GM12875 (cell line): ENCODE data around the gene RALGDS.

ENCODE experiments used
- H3K4me3 ChIP-seq: one replicate; pipeline ENCODE4 v1.5.1; 2011; ENCODE audit warnings: low read depth, low read length, control low read depth
- TF ChIP-seq, protein P1 (sequence below): IDR thresholded peaks from 2 replicates; pipeline ENCODE4 v1.5.1; 2011; ENCODE audit warnings: low read depth, mild to moderate bottlenecking, control low read depth, inconsistent platforms, low read length, moderate library complexity, borderline replicate concordance; ENCODE audit not compliant: insufficient read depth

Gene RALGDS

DNA sequence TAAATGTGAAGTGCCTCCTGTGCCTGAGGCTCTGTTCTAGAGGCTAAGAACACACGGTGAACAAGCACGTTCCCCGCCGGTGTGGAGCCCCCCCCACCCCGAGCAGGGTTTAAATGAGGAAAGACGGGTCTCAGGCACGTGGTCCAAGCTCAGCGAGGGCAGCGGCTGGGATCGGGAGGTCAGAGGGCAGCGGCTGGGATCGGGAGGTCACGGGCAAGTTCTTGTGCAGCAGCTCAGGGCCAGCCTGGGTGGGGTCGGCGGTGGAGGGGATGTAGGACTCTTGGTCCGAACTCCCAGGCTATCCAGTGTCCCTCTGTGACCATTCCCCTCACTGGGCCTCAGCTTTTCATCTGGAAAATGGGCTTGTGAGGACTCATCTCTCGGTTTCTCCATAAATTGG lies 45.4 kb upstream of the RALGDS start:
- H3K4me3 ChIP-seq: no peak overlapping the region
- TF ChIP-seq, protein P1, sequence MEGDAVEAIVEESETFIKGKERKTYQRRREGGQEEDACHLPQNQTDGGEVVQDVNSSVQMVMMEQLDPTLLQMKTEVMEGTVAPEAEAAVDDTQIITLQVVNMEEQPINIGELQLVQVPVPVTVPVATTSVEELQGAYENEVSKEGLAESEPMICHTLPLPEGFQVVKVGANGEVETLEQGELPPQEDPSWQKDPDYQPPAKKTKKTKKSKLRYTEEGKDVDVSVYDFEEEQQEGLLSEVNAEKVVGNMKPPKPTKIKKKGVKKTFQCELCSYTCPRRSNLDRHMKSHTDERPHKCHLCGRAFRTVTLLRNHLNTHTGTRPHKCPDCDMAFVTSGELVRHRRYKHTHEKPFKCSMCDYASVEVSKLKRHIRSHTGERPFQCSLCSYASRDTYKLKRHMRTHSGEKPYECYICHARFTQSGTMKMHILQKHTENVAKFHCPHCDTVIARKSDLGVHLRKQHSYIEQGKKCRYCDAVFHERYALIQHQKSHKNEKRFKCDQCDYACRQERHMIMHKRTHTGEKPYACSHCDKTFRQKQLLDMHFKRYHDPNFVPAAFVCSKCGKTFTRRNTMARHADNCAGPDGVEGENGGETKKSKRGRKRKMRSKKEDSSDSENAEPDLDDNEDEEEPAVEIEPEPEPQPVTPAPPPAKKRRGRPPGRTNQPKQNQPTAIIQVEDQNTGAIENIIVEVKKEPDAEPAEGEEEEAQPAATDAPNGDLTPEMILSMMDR: no peak

DNA sequence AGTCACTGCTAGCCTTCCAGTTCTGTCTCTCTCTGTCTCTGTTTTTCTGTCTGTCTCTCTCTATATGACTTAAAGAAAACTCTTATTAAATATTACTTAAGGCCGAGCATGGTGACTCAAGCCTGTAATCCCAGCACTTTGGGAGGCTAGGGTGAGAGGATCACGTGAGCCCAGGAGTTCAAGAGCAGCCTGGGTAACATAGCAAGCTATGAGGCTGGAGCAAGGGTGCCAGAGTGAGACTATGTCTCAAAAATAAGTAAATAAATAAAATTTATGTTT lies 44.4 kb upstream of the RALGDS start:
- no peak overlapping the region for H3K4me3 ChIP-seq
- TF ChIP-seq, protein P1: no peak

DNA sequence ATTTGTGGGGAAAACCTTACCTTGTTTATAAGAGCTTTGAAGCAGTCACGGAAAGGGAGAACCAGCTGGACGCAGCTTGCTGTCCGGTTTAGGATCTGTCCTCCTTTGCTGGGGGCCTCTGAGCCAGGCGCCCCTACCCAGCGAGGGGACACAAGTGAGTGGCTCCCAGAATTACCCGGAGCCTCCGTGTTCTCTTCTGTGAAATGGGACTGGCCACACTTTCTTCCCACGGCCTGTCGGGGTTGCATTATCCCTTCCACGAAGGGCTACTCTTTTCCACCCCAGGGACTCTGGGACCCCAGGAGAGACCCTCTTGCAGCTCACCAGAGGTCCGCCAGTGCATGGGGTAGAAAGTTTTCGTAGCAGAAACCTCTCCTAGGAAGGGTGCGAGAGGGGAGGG lies 43.2 kb upstream of the RALGDS start:
- peak overlapping the region; percentile 73 for H3K4me3 ChIP-seq
- TF ChIP-seq, protein P1: no peak

DNA sequence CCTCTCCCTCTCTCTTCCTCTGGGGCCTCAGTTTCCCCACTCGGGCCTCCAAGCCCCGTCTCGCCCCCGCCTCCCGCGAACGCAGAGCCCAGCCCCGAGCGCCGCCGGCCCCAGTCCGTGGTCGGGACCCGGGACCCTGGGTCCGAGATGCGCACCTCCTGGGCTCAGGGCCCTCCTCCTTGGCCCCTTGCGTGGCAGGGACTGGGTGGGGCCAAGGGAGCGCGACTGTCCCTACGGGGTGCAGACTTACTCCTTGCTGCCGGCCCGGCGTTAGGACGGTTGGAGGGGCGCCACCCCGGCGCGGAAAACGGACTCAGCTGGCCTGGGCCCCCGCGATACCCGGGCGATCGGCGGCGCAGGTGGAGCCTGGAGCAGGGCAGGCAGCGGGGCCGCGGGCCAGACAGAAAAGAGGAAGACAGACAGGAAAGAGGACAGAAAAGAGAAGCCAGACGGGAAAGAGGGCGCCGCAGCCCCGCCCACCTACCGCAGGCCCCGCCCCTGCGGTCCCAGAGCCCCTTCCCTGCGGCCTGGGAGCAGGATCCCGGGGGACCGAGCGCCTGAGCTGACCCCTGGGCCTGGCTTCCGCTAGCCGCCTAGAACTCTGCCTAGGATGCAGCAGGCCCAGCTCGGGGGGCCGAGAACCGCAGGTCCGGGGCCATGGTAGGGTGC lies 42.6 kb upstream of the RALGDS start, which contains the start of gene GBGT1:
Gene GBGT1, minus strand, starts transcription at position 411 of the 669 bp plus-strand sequence. CDS start 1,502 bp downstream, outside the sequence.
- TF ChIP-seq, protein P1: no peak
- H3K4me3 ChIP-seq: peak within 1 kb of the TSS; percentile 73

DNA sequence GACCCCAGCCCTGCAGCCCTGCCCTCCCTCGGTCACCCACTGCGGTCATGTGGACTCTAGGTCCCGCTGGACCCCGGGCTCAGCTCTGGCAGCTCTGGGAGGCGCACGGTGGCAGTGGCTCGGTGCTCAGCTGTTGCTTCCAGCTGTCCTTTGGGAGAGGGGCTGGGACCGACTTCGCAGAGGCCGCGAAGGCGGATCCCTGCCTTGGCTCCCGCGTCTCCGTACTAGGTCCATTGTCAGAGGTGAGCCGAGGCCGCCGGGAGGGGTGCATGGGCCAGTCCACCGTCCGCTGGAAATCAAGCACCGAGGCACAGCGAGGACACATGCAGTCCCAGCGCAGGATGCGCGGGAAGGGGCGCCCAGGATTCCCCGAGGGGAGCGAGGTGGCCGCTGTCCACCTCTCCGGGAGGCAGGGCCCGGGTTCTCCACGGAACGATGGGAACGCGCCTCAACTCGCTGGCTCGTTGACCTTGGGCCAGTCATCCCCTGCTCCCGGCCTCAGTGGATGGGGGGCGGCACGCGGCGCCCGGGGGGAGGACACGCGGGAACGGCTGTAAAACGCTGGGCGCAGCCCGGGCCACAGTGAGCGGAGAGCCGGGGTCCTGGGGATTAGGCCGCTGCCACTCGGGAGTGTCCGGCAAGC lies 41.9 kb upstream of the RALGDS start:
- TF ChIP-seq, protein P1: no peak
- H3K4me3 ChIP-seq: peak overlapping the region; percentile 73

DNA sequence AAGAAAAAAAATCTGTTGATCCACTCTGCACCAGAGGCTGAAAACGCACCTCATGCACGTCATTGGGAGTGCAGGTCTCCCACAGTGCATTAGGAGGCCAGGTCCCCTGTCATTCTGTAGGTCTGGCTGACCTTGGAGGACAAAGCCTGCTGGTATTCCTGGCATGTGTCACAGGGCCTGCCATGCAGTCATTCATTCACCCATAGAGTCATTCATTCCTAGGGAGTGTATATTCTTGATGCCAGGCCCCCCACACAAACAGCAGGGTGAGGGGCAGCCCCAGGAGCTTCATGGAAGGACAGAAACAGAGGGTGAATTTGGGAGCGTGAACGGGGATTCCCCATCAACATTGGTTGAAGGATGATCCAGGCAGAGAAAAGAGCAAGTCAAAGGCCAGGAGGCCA lies 40.5 kb upstream of the RALGDS start:
- TF ChIP-seq, protein P1: no peak
- no peak overlapping the region for H3K4me3 ChIP-seq

DNA sequence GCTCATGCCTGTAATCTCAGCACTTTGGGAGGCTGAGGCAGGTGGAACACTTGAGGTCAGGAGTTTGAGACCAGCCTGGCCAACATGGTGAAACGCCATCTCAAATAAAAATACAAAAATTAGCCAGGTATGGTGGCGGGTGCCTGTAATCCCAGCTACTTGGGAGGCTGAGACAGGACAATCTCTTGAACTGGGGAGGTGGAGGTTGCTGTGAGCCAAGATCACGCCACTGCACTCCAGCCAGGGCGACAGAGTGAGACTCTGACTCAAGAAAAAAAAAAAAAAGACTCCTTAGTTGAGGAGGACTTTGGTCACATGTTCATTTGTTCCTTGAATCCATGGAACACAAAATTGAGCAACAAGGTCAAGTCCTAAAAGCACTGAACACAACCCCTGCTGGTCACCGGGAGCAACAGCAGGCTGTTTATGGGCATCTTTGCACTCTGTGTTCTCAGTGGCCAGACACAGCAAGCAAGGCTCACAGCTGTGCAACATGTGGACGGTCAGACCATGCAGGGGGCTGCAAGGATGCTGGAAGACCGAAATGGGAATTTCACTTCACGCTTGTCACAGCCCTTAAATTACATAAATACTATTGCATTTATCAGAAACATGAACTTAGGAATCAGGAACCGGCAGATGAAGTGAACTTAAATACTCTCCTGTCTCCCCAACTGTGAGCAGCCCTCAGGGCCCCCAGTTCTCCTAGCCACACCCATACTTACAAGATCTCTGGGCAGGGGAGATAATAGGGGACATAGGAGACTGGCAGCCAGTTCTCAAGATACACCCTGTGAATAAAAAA lies 39.9 kb upstream of the RALGDS start:
- H3K4me3 ChIP-seq: no peak overlapping the region
- TF ChIP-seq, protein P1: peak; percentile 87
